HepG2 (cell line): Measurements from ENCODE around the gene PSMA7. TPM values are rescaled to one million over a fixed set of nuclear protein-coding genes. Genes with fewer than 3 reads are reported as not detected.

Source experiments
- ARHGAP35 ChIP-seq: sonication (generic); formaldehyde crosslinking; IDR thresholded peaks from 2 replicates; pipeline ENCODE4 v1.9.0; 2022; ENCODE audit warnings: mild to moderate bottlenecking, inconsistent platforms, moderate library complexity, missing genetic modification reagents, borderline replicate concordance
- FIP1L1 ChIP-seq: fragments of 200-400 bp; formaldehyde crosslinking; IDR thresholded peaks from 2 replicates; pipeline ENCODE4 v1.6.1; 2018; ENCODE audit warnings: low read depth, mild to moderate bottlenecking, low read length, moderate library complexity, borderline replicate concordance; ENCODE audit not compliant: insufficient read depth
- HNF4G ChIP-seq, 2 experiments: sonication (generic) in 1 of 2; formaldehyde crosslinking in 1 of 2; IDR thresholded peaks; 2 replicates each; pipeline versions ENCODE4 v1.4.0 to v1.6.1; 2011 to 2020; ENCODE audit warnings: borderline replicate concordance in 2 of 2, low read depth in 2 of 2, mild to moderate bottlenecking in 2 of 2, low read length in 1 of 2, missing genetic modification reagents in 1 of 2, moderate library complexity in 1 of 2
- KAT8 ChIP-seq: IDR thresholded peaks from 2 replicates; pipeline ENCODE4 v1.6.1; 2016; ENCODE audit warnings: missing genetic modification reagents, missing compliant biosample characterization
- KMT2B ChIP-seq: IDR thresholded peaks from 2 replicates; pipeline ENCODE4 v1.6.1; 2016; ENCODE audit warnings: missing genetic modification reagents, missing compliant biosample characterization
- NAIF1 ChIP-seq: sonication (generic); formaldehyde crosslinking; IDR thresholded peaks from 2 replicates; pipeline ENCODE4 v1.5.0; 2020; ENCODE audit warnings: mild to moderate bottlenecking, missing genetic modification reagents, borderline replicate concordance
- NCOR1 ChIP-seq: fragments of 200-600 bp; sonication (generic); IDR thresholded peaks from 2 replicates; pipeline ENCODE4 v1.7.0; 2017; ENCODE audit warnings: antibody characterized with exemption, low read length, borderline replicate concordance
- NKX3-1 ChIP-seq: sonication (generic); formaldehyde crosslinking; IDR thresholded peaks from 2 replicates; pipeline ENCODE4 v1.5.0; 2020; ENCODE audit warnings: missing genetic modification reagents
- POLR2AphosphoS5 ChIP-seq: IDR thresholded peaks from 2 replicates; pipeline ENCODE4 v1.6.1; 2012; ENCODE audit warnings: low read depth, low read length
- RBFOX2 ChIP-seq: fragments of 200-400 bp; formaldehyde crosslinking; IDR thresholded peaks from 2 replicates; pipeline ENCODE4 v1.6.1; 2017; ENCODE audit warnings: low read depth, mild to moderate bottlenecking, low read length
- RBM39 ChIP-seq: fragments of 200-400 bp; formaldehyde crosslinking; IDR thresholded peaks from one replicate; pipeline ENCODE4 v1.6.1; 2018; ENCODE audit warnings: antibody characterized with exemption, mild to moderate bottlenecking, low read depth, low read length; ENCODE audit not compliant: poor library complexity, severe bottlenecking
- REPIN1 ChIP-seq: sonication (generic); formaldehyde crosslinking; IDR thresholded peaks from 2 replicates; pipeline ENCODE4 v1.8.0; 2022; ENCODE audit warnings: missing genetic modification reagents, low read depth, mild to moderate bottlenecking, borderline replicate concordance
- REST ChIP-seq, 2 experiments: IDR thresholded peaks; 2 replicates each; pipeline ENCODE4 v1.6.1; 2011 to 2012; ENCODE audit warnings: low read length in 2 of 2, borderline replicate concordance in 1 of 2, low read depth in 1 of 2, mild to moderate bottlenecking in 1 of 2, moderate library complexity in 1 of 2
- RFX1 ChIP-seq: fragments of 450-650 bp; IDR thresholded peaks from 2 replicates; pipeline ENCODE4 v1.6.1; 2017
- RNF219 ChIP-seq: sonication (generic); formaldehyde crosslinking; IDR thresholded peaks from 2 replicates; pipeline ENCODE4 v1.5.0; 2020; ENCODE audit warnings: mild to moderate bottlenecking, missing genetic modification reagents
- SOX6 ChIP-seq, 2 experiments: fragments of 450-650 bp in 1 of 2; sonication (generic) in 1 of 2; formaldehyde crosslinking in 1 of 2; IDR thresholded peaks; 2 replicates each; pipeline versions ENCODE4 v1.4.0 to v1.6.1; 2017 to 2020; ENCODE audit warnings: antibody characterized with exemption in 1 of 2, mild to moderate bottlenecking in 1 of 2, missing genetic modification reagents in 1 of 2
- ZFP82 ChIP-seq: sonication (generic); formaldehyde crosslinking; IDR thresholded peaks from 2 replicates; pipeline ENCODE4 v1.5.1; 2020; ENCODE audit warnings: mild to moderate bottlenecking, missing genetic modification reagents, borderline replicate concordance
- ZNF317 ChIP-seq: sonication (generic); formaldehyde crosslinking; IDR thresholded peaks from 2 replicates; pipeline ENCODE4 v1.5.0; 2020; ENCODE audit warnings: mild to moderate bottlenecking, missing genetic modification reagents
- ZNF337 ChIP-seq: sonication (generic); formaldehyde crosslinking; IDR thresholded peaks from 2 replicates; pipeline ENCODE4 v1.5.1; 2020; ENCODE audit warnings: missing genetic modification reagents, low read depth, mild to moderate bottlenecking, borderline replicate concordance
- ZNF441 ChIP-seq: sonication (generic); formaldehyde crosslinking; IDR thresholded peaks from 2 replicates; pipeline ENCODE4 v1.7.0; 2021; ENCODE audit warnings: missing genetic modification reagents, borderline replicate concordance
- ZNF460 ChIP-seq: sonication (generic); formaldehyde crosslinking; IDR thresholded peaks from 2 replicates; pipeline ENCODE4 v1.5.1; 2020; ENCODE audit warnings: missing genetic modification reagents, mild to moderate bottlenecking, borderline replicate concordance
- ZNF564 ChIP-seq: sonication (generic); formaldehyde crosslinking; IDR thresholded peaks from 2 replicates; pipeline ENCODE4 v1.8.1; 2023; ENCODE audit warnings: mild to moderate bottlenecking, missing genetic modification reagents
- polyA plus RNA-seq, 8 experiments: library from polyadenylated mRNA; depleted of rRNA in 3 of 8; stranded (reverse) in 7 of 8; unstranded in 1 of 8; fragments of >200 nt; fragmentation: Illumina TruSeq in 4 of 8; extraction: Trizol in 4 of 8; gene quantifications; 2 replicates each; pipeline versions ENCODE4 v1.2.1 to v1.2.3, GENCODE V29; 2011 to 2016; ENCODE audit warnings: low read depth in 4 of 8, missing spikeins in 1 of 8, mixed read lengths in 1 of 8; ENCODE audit not compliant: insufficient read depth in 1 of 8
- total RNA-seq, 5 experiments: library from RNA; depleted of rRNA; stranded (reverse); fragments of >200 nt; fragmentation: Illumina TruSeq; extraction: Trizol; gene quantifications; 2 replicates each; pipeline ENCODE4 v1.2.3, GENCODE V29; 2016; ENCODE audit warnings: low read depth in 1 of 5

PSMA7 gene
- total and polyA plus RNA-seq, 2 of the 13 experiments (the other 11 are each of a cell fraction or from before 2014, with no cell fraction given) = 531 to 631 TPM

GRCh38 chr20:62120990-62121775, 22.0 kb downstream of the PSMA7 start (continued):
- no peak; the same call in 1 of the 2 replicates for TF ChIP-seq ARHGAP35 (CRISPR knock-in tag)
- peak; percentile 43; the same call in 1 of the 2 replicates for TF ChIP-seq ZNF564 (CRISPR knock-in tag)
- TF ChIP-seq KMT2B (CRISPR knock-in tag) = peak; percentile 63
- TF ChIP-seq ZNF441 = 0 out of 2 replicates have a peak, but pooled peaks have one; percentile 12
- TF ChIP-seq ZNF317 (CRISPR knock-in tag) = 0 out of 2 replicates have a peak, but pooled peaks have one; percentile 49
- peak; percentile 70 for TF ChIP-seq RBFOX2
- TF ChIP-seq NKX3-1 (CRISPR knock-in tag) = peak; percentile 84; the same call in 1 of the 2 replicates
- no peak for TF ChIP-seq SOX6 (IDR thresholded peaks at IDR 0.05)
- TF ChIP-seq SOX6 (CRISPR knock-in tag; IDR thresholded peaks at IDR 0.05) = no peak; the same call in 1 of the 2 replicates
- no peak for TF ChIP-seq HNF4G (IDR thresholded peaks at IDR 0.05; ENCODE audit: borderline replicate concordance, low read depth, low read length)
- 0 out of 2 replicates have a peak, but pooled peaks have one; percentile 8 for TF ChIP-seq HNF4G (CRISPR knock-in tag; IDR thresholded peaks at IDR 0.05; ENCODE audit: borderline replicate concordance, low read depth)
- peak; percentile 82; the same call in 1 of the 2 replicates for TF ChIP-seq RNF219 (CRISPR knock-in tag)
- no peak for TF ChIP-seq REST (IDR thresholded peaks at IDR 0.05; ENCODE audit: borderline replicate concordance in 1 of 2, low read depth in 1 of 2, low read length in 2 of 2)
- TF ChIP-seq ZNF337 = no peak
- TF ChIP-seq KAT8 (CRISPR knock-in tag) = peak; percentile 55
- TF ChIP-seq RFX1 = no peak
- peak; percentile 12; the same call in 1 of the 2 replicates for TF ChIP-seq NCOR1
- peak; percentile 61; the same call in 1 of the 2 replicates for TF ChIP-seq REPIN1
- TF ChIP-seq ZNF460 (CRISPR knock-in tag) = peak; percentile 81
- TF ChIP-seq NAIF1 (CRISPR knock-in tag) = peak; percentile 85
- no peak for TF ChIP-seq ZFP82 (CRISPR knock-in tag)
- peak; percentile 65; the same call in 1 of the 2 replicates for TF ChIP-seq FIP1L1
- peak; percentile 71 for TF ChIP-seq POLR2AphosphoS5
- peak; percentile 93 for TF ChIP-seq RBM39
